Stimulated activated naive CD4-positive, alpha-beta T cell (primary cell): Measurements from ENCODE around the gene ERCC6L.
"Not testable (repeated sequence)": the region's sequence is repeated elsewhere in the genome, so short reads cannot be mapped to it uniquely, and the experiment has no call there.

Source experiments
- DNase-seq, 6 experiments: peaks; one replicate each; lab custom pipeline; 2025; lab: John Stamatoyannopoulos, UW

ERCC6L gene

DNA sequence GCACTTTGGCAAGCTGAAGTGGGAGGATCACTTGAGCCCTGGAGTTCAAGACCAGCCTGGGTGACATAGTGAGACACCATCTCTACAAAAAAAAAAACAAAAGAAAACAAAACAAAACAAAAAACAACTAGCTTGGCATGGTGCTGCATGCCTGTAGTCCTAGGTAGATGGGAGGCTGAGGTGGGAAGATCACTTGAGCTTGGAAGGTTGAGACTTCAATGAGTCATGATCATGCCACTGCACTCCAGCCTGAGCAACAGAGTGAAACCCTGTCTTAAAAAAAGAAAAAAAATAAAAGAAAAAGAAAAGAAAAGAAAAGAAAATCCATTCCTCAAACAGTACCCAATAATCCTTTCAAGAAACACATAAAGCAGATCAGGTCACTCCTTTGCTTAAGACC lies 14.9 kb upstream of the ERCC6L start:
- no peak for DNase-seq

DNA sequence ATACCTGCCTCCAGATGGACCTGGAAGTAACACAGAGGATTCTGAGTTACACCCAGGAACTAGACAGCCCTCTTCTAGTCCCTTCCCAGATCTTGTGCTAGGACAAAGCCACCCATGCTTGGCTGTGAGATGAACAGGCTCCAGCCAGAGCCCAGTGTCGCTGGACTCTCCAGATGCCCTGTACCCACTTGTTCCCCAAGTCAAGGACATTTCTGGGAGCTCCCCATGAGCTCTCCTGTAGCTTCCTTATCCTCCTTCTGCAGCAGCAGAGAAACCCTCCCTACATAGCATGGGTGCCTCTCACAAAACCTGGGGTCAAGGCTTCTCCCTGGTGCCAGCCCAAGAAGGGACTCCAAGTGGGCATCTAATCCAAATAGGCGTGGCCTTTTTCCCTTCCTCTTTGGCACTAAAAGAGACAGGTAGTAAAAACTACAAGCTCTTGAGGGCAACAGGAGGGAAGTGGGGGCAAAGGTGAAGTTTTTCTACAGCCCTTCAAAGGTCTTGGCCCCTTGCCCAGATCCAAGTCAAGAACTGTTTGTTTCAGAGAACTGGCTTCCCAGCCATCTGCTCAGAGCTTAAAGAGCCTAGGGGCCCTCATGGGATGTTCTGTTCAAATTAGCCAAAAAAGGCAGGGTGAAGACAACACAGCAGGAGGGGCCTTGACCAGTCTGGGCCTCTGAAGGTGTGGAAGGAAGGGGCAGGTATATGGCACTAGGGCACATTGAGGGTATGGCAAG lies 8.5 kb upstream of the ERCC6L start:
- DNase-seq: no peak

DNA sequence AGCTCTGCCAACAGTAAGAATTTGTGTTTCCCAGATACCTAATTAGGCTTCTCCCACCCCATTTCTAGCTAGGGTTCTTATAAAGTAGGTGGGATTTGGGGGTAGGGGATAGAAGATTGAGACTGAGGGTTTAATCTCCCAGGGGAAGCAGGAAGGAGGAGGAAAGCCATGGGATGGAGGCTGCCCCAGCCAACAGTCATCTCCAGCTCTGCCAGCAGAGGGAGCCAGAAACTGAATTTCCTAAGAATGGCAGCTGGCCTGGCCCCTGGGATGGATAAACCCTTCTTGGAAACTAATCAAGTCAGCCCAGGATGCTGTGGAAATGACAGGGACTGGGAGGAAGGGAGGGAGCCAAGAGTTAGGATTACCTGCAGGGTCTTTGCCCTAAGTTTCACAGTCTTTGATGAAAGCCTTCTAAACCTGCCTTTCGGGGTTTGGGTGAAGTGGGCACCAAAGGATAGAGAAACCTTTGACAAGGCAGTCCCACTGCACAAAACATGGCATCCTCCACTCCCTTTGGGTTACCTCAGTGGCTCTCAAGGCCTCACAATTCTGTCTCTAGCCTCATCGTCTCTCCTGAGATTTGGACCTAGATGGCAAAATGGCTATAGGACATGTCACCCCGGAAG lies 6.7 kb upstream of the ERCC6L start:
- DNase-seq: peak in 2 of 6 experiments; percentile 4 to 5

DNA sequence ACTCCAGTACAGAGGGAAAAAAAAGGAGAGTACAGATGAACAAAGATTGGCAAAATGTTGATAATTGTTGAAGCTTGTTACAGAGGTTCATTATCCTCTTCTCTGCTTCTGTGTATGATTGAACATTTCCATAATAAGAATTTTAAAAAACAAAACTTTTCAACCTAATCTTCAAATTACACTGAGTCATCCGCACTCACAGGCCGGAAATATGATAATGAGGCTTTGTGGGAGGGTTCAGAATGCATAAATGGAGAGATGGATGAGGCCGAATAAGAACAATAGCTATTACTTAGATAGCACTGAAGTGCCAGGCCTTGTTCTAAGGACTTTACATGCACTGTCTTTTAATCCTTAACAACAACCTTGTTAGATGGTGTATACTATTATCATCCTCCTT lies 4.6 kb upstream of the ERCC6L start:
- DNase-seq: no peak

DNA sequence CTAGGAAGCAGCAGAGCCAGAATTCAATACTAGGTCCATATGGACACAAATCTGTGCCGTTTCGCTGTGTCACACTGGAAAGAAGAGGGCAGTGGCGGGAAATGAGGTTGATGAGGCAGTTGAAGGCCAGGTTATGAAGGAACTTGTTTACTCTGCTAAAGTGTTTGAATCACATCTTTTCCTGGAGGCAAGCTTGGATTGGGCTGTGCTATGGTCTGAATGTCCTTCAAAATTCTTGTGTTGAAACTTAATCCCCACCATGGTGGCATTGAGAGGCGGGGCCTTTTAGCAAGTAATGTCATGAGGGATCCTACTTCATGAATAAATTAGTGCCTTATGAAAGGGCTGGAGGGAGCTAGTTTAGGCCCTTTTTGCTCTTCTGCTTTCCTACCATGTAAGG lies 2.1 kb upstream of the ERCC6L start:
- no peak for DNase-seq

DNA sequence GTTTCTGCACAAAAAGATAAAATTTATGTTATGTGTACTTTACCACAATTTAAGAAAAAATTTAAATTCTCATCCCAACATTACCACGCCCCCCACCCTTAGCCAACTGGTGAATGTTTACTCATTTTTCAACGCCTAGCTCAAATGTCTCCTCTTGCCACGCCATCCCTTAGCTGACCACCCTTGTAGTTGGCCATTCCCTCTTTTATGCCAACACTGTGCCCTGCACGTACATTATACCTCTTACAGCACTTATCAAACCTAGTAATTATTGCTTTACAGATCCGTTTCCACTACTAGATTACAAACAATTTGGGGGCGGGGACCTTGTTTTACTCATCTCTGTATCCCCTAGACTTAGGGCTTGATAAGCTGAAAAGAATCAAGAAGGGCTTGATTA lies 644 bp downstream of the ERCC6L start:
- no peak for DNase-seq

DNA sequence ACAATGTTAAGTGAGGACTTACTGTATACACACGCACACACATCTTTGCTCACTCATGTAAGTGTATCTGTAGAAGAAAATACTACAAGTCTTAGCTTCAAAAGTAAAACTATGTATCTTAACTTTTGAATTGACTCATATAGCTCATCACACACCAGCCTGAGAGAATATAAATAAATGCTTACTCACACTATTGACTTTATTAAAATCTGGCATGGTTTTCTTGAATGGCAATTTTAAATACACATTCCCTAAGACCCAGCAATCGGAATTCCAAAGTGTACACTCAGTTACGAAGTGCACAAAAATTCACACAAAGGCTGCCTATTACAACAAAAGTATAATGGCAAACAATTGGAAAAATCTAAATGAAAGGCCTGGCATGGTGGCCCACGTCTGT lies 2.0 kb downstream of the ERCC6L start:
- no peak for DNase-seq

DNA sequence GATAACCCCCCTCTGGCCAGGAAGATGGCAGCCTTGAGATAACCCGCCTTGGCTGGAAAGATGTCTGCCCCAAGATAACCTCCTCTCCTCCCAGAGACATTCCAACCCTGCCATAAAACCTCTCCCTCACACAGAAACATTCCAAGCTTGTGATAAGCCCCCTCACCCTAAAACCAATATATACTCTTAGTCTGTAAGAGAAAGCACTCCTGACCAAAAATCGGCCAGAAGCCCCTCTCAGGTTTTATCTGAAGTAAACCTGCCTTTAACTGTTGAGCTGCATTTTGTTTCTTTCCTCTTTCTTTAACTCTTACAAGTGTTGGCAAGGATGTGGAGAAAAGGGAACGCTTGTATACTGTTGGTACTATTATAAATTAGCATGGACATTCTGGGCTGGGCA lies 8.5 kb downstream of the ERCC6L start:
- DNase-seq: no peak

DNA sequence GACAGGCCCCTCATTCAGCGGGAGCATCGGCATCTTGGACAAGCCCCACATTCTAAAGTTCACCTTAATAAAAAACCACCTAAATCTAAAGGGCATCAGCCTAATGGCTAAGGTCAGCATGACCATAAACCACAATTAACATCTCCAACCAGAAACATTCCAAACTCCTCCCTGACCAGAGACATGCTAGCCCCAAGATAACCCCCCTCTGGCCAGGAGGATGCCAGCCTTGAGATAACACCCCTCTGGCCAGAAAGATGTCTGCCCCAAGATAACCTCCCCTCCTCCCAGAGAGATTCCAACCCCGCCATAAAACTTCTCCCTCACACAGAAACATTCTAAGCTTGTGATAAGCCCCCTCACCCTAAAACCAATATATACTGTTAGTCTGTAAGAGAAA lies 18.5 kb downstream of the ERCC6L start:
- not testable (repeated sequence) for DNase-seq

DNA sequence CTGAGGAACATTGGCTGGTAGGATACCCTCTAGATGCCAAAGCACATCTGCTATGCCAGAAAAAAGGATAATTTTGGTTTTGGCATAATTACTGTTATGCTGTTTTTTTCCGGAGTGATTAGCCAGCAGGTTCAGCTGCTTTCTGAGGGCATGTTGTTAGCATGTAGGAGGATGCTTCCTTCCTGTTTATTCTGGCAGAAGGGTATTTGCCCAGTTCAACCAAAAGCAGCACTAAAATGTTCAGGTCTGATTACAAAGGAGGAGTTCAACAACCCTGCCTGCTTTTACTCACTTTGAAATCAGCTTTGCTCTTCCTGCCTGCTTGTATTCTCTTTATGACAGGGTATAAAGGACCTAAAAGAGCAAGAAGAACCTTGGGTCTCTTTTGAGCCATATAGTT lies 21.9 kb downstream of the ERCC6L start:
- no peak for DNase-seq

DNA sequence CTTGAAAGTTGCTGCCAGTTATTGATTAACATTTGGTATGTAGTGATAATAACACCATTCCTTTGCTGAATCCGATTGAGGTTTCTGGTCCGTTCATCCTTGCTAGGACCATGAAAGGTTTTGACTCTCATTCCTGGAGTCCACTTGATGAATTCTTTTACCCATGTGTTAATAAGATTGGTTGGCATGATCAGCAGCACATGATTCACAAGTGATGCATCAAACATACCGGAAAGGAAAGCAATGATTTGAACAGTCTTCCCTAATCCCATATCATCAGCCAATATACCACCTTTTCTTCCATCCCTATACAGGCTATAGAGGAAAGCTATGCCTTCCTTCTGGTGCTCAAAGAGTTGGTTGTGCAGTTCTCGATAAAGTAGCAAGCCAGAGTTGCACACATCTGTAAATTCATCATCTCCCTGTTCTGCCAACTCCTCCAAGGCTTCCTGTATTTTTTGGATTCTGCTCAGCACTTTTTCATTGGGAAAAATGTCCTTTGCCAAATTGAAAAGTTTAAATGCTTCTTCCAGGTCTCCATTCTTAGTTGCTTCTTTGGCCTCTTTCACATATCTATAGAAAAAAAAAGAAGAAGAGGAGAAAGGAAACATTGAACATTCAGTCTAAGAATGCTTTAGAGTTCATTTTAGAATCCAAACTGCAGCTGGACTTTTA lies 30.6 kb downstream of the ERCC6L start:
- no peak for DNase-seq

DNA sequence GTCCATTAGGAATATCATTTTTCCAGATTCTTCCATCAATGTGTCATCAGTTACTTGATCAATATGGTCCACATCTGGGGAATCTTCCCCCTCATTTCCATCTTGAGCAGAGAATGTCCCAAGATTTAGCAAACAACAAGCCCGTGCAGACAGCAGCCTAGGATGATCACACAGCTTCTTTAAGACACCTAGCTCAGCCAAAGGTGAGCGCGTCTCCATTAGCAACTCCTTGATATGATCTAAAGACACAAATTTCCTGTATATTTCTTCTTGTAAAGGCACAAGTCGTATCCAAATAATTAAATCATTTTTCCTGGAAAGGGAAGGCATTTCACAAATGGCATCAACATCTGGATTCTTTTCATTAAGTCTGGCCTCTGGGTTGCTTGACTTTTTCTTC lies 31.5 kb downstream of the ERCC6L start:
- DNase-seq: no peak

DNA sequence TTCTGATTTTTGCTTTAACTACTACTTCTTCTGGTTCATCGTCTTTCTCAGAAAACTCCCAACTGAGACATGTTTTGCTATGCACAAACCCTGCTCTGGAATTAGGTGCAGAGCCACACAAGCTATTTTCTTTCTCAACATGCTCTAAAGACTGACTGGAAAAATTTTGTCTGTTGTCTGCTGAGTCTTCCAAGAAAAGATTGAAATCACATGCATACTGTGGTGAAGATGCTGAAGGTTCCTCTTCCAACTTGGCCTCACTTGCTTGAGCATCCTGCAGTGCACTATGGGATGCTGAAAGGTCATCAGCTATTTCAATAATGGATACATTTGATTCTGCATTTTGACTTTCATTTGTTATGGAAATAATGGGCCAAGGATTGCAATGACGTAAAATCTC lies 33.1 kb downstream of the ERCC6L start:
- DNase-seq: no peak

DNA sequence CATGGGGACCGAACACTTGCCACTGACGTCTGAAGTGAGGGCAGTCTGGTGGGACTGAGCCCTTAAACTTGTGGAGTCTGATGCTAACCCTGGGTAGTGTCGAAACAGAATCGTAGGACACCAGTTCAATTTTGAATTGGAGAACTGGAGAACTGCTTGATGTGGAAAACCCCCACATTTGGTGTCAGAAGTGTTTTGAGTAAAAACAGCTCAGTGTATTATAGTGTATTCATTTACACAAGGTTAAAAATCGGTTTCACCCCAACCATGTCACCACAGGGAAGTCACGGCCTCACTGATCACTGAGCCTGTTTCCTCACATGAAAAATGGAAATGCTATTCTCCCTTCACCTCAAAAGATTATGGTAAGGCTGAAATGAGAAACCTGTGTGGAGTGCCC lies 35.4 kb downstream of the ERCC6L start:
- no peak for DNase-seq

DNA sequence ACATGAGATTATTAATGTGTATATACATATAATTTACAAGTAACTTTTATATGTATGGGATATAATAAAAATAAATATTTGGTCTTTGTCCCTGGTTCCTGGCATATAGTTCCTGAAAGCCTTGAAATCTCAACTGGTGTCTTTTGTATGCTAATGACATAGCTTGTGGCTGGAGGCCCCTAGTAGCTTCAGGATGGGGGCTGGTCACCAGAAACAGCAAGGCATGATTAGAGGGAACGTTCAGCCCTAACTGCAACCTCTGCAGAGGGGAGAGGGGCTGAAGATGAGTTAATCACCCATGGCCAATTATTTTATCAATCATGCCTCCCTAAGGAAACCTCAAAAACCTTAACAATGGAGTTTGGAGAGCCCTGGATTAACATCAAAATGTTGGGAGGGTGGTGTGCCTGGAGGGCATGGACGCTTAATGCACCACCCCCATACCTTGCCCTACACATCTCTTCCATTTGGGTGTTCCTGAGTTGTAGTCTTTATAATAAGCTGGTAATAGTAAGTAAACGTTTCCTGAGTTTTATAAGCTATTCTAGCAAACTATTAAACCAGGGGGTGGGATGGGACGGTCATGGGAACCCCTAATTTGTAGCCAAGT lies 35.9 kb downstream of the ERCC6L start:
- DNase-seq: no peak

DNA sequence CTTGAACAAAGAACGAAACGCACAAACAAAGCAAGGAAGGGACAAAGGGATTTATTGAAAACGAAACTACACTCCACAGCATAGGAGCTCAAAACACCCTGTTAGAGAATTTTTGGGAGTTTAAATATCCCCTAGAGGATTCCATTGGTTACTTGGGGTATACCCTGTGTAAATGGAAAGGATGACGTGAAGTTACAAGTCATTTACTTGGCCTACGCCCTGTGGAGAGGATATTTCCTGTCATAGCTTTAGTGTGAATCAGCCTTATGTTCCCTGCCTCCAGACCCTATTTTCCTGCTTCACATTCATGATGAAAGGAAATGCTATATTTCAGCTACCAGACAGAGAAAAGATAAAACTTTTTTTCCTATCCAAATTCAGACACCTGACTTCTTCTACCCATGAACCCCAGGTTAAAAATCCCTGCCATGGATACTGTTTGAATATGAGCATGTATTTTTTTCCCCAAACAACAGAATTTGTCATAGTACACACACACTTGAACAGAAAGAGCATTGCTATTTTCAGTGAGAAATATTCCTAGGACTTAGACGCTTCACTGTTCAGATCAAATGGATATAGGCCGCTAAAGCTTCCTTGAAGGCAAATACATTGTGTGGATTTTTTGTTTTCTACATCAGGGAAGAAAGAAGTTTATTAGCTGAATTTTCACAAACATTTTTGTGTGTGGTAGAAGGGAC lies 36.8 kb downstream of the ERCC6L start:
- no peak for DNase-seq

DNA sequence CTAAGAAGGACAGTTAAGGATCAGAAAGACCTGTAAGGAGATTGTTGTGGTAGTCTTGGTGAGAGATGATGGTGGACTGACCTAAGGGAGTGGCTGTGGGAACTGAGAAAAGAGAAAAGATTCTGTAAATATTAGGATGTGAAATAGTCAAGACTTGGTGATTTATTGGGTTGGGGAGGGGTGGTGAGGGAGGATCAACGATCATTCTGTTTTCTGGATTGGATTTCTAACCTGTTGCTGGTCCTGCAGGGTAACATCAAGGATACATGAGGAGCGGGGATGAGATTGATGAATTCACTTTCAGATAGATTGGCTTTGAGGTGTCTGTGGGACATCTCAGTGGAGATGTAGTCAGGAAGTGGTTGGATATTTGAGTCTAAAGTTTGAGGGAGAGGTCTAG lies 55.9 kb downstream of the ERCC6L start:
- DNase-seq: no peak

DNA sequence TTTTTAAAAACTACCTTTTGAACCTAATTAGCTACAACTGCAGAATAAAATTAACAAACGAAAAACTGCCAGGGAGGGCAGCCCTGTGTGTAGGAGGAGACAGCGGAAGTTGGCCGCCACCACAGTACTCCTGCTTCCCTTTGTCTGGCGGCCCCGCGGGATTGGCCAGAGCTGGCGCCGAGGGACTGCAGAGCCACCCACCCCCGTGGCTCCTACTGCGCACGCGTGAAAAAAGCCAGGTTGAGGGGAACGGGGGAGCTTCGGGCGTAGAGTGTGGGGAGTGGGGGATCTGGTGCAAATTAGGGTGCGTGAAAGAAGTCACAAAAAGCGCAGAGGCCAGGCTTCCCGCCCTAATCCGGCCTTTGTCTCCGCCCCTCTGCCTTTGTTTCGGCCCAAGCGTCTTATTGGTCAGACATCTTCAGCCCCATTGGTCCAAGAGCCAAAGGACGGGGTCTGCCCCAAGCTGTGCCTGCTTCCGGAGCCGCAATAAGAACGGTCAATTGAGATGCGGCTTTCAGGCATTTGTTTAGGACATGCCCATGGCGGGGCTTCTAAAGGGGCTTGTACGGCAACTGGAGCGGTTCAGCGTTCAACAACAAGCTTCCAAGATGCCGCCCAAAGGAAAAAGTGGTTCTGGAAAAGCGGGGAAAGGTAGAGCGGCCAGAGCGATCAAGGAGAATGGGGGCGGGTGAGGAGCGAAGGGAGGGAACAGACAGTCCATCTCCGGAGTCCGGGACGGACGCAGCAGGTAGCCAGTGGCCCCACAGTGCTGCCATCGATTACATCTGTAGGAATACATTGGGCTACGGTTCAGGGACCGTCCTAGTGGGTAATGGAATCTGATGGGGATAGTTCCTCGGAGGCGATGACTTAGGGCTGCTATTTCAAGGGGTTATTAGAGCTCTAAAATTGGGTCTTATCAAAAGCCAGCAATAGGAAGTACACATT lies 57.4 kb downstream of the ERCC6L start, which contains the start of gene PIN4:
Gene PIN4, plus strand, starts transcription at position 580 of the 948 bp plus-strand sequence. Its CDS starts 29 bp downstream, at position 609.
- peak; percentile 64 to 88 (median 82) for DNase-seq

DNA sequence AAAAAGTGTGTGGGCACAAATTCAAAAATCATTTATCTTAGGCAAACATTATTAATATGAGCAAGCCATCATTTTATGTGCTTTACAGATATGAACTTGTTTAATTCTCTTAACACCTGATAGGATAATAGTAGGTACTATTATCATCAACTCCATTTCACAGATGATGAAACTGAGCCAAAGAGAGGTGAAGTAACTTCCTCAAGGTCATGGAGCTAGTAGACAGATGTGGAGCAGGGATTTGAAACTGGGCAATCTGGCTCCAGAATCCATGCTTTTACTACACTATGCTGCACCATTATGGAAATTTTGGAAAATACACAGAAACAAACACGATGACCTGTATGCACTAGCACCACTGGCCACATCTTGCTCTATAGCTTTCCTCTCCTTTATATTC lies 58.3 kb downstream of the ERCC6L start:
- DNase-seq: no peak

DNA sequence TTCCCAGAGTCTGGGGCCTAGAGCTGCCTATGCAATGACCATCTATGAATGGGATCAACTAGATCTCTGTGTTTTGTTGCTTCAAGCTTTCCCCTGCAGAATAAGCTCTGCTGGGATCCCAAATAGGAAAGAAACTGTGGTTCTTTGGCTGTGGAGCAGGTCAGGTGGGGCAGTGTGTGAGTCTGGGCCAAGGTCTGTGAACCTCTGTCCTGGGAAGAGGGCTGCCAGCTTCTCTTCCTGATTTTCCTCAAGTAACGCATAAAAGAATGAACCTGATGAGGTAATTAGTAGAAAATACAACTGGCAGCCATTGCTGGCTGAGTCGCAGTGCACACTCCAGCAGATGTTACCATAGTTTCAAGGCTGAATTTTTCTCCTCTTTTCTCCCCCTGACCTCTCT lies 61.8 kb downstream of the ERCC6L start:
- DNase-seq: no peak

DNA sequence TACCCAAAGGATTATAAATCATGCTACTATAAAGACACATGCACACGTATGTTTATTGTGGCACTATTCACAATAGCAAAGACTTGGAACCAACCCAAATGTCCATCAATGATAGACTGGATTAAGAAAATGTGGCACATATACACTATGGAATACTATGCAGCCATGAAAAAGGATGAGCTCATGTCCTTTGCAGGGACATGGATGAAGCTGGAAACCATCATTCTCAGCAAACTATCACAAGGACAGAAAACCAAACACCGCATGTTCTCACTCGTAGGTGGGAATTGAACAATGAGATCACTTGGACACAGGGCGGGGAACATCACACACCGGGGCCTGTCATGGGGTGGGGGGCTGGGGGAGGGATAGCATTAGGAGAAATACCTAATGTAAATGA lies 62.5 kb downstream of the ERCC6L start:
- not testable (repeated sequence) for DNase-seq
